ENCODE data around the gene OTUD3.

Gene OTUD3

GRCh38 chr1:19955534-19956170 lies 73.5 kb downstream of the OTUD3 start:
- no peak for DNase-seq

DNA sequence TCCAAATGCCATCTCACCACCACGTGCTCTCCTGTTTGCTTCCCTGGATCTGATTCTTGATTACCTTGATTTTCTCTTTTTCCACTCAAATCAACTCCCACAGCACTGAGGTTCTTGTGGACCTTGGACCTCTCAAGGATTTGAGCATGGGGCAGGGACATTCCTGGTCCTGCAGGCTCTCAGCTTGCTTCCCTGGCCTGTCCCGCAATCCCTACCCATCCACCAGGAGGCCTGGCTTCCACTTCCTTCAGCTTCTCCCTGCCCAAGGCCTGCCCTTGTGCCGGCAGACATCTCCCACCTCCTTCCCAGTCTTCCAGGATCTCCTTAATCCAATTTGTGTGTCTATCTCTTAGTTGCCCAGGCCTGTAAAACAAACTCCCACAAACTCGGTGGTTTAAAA lies 75.6 kb downstream of the OTUD3 start:
- DNase-seq, result no peak

DNA sequence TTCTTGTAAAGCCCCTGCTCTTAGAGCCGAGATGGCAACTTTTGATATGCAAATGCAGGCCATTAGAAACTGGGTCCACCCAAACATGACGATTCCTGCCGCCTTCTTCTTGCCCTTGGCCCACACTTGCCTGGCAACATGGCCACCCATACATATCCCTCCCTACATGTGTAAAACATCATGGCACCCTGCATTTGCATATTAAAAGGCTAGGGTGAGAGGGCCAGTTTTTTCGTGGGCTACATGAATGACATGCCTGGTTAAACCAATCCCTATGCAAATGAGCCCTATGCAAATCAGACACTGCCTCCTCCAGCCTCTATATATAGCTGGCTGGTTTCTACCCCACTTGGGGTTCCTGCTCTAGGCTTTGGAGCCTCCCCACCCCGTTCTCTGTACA lies 78.4 kb downstream of the OTUD3 start:
- DNase-seq, result no peak

Data from DMS79 treated with DMSO at 0.1 percent for 48 hours (cell line).